Subcutaneous adipose tissue (tissue), 4 donors: ENCODE results near the gene AGBL1. TPM values are rescaled to one million over a fixed set of nuclear protein-coding genes. Genes with fewer than 3 reads are reported as not detected.

Experiments used
- CTCF ChIP-seq: fragments of 450-650 bp; IDR thresholded peaks from one replicate; pipeline ENCODE4 v1.5.1; 2016; ENCODE audit warnings: low read depth, mild to moderate bottlenecking, control low read depth, antibody characterized with exemption, moderate library complexity
- total RNA-seq, 4 donors: library from RNA; depleted of rRNA; stranded (reverse); fragments of >200 nt; gene quantifications; one replicate each; pipeline ENCODE4 v1.1.0, GENCODE V29; 2016

The AGBL1 gene
- total RNA-seq, 4 donors from 2014 or later, result not detected

GRCh38 chr15:86849136-86849535 is 769.5 kb downstream of the AGBL1 start:
- TF ChIP-seq CTCF, result no peak

GRCh38 chr15:86849558-86850285 is 770.1 kb downstream of the AGBL1 start:
- TF ChIP-seq CTCF, result no peak

- TF ChIP-seq CTCF, result no peak
These were observed 771.3 kb downstream of the AGBL1 start for GRCh38 chr15:86850939-86851338.

GRCh38 chr15:86852741-86853140 is 773.1 kb downstream of the AGBL1 start:
- TF ChIP-seq CTCF, result no peak

- TF ChIP-seq CTCF, result no peak
These were observed 774.5 kb downstream of the AGBL1 start for GRCh38 chr15:86854176-86854575.

GRCh38 chr15:86855307-86856291 is 775.9 kb downstream of the AGBL1 start:
- no peak for TF ChIP-seq CTCF

GRCh38 chr15:86857701-86858100 is 778.0 kb downstream of the AGBL1 start:
- no peak for TF ChIP-seq CTCF
